PC-9 (cell line): ENCODE data around the gene GAN.

ENCODE experiments used
- EZH2 ChIP-seq: fragments of 200-600 bp; sonication (generic); IDR thresholded peaks from 2 replicates; pipeline ENCODE4 v1.8.0; 2017; ENCODE audit warnings: antibody characterized with exemption, low read depth
- TF ChIP-seq, protein P1 (sequence below): fragments of 200-600 bp; sonication (generic); conservative IDR thresholded peaks from 2 replicates; pipeline ENCODE4 v1.6.1; 2017; ENCODE audit warnings: mixed run types, antibody characterized with exemption, mild to moderate bottlenecking, moderate library complexity

DNA sequence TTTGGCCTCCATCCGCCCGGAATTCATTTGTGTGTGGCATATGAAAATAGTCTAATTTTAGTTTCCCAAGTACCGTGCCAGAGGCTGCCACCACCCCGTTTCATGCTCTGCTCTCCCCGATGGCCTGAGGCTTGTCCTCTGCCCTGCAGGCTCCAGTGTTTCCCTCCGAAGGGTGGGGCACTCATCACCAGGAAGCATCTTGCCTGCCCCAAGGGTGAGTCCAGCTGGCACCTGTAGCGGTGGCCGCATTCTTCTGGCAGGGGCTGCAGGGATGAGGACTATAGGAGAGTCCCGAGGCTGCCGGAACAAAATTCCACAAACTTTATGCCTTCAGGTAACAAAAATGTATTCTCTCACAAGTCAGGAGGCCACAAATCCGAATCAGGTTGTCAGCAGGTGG is 106.8 kb downstream of the GAN start:
- TF ChIP-seq, protein P1, sequence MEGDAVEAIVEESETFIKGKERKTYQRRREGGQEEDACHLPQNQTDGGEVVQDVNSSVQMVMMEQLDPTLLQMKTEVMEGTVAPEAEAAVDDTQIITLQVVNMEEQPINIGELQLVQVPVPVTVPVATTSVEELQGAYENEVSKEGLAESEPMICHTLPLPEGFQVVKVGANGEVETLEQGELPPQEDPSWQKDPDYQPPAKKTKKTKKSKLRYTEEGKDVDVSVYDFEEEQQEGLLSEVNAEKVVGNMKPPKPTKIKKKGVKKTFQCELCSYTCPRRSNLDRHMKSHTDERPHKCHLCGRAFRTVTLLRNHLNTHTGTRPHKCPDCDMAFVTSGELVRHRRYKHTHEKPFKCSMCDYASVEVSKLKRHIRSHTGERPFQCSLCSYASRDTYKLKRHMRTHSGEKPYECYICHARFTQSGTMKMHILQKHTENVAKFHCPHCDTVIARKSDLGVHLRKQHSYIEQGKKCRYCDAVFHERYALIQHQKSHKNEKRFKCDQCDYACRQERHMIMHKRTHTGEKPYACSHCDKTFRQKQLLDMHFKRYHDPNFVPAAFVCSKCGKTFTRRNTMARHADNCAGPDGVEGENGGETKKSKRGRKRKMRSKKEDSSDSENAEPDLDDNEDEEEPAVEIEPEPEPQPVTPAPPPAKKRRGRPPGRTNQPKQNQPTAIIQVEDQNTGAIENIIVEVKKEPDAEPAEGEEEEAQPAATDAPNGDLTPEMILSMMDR: no peak
- TF ChIP-seq EZH2: no peak
